RWPE2 (cell line): Measurements from ENCODE around the gene TSC2.

ENCODE experiments used
- ATAC-seq: fragments of 200-7000 bp; cut with Tn5 transposase; 3 replicates; pipeline ENCODE4 v1.9.1; 2021; ENCODE audit warnings: low read depth
- DNase-seq: peaks from one replicate; pipeline ENCODE4 v3.0.0-alpha.2; 2020; ENCODE audit warnings: low spot score
- H3K27ac ChIP-seq: fragments of 450-650 bp; 2 replicates; pipeline ENCODE4 v1.5.1; 2017; ENCODE audit warnings: mild to moderate bottlenecking; ENCODE audit not compliant: poor library complexity, severe bottlenecking
- H3K27me3 ChIP-seq: fragments of 250-450 bp; sonication (Bioruptor Pico); 2 replicates; pipeline ENCODE4 v1.5.1; 2021; ENCODE audit warnings: mild to moderate bottlenecking, moderate library complexity; ENCODE audit not compliant: insufficient read depth, poor library complexity, severe bottlenecking
- H3K36me3 ChIP-seq: fragments of 250-450 bp; sonication (Bioruptor Pico); 2 replicates; pipeline ENCODE4 v1.5.1; 2020; ENCODE audit warnings: low read depth, mild to moderate bottlenecking, moderate library complexity
- H3K4me1 ChIP-seq: fragments of 250-450 bp; sonication (Bioruptor Pico); 2 replicates; pipeline ENCODE4 v1.5.1; 2021; ENCODE audit warnings: mild to moderate bottlenecking, moderate library complexity; ENCODE audit not compliant: insufficient read depth, poor library complexity, severe bottlenecking
- H3K4me3 ChIP-seq: fragments of 250-450 bp; sonication (Bioruptor Pico); 2 replicates; pipeline ENCODE4 v1.5.1; 2021; ENCODE audit warnings: mild to moderate bottlenecking, moderate library complexity; ENCODE audit not compliant: severe bottlenecking
- H3K9me3 ChIP-seq: fragments of 250-450 bp; sonication (Bioruptor Pico); 2 replicates; pipeline ENCODE4 v1.5.1; 2021; ENCODE audit warnings: mild to moderate bottlenecking, moderate library complexity; ENCODE audit not compliant: severe bottlenecking
- CTCF ChIP-seq: fragments of 450-650 bp; IDR thresholded peaks from one replicate; pipeline ENCODE4 v1.5.1; 2017; ENCODE audit warnings: mild to moderate bottlenecking, moderate library complexity; ENCODE audit not compliant: poor library complexity, severe bottlenecking

Gene TSC2

GRCh38 chr16:2003827-2004641 is 43.8 kb upstream of the TSC2 start:
- peak; percentile 41 for ATAC-seq
- no peak overlapping the region for H3K4me3 ChIP-seq

GRCh38 chr16:2004795-2005517 is 42.8 kb upstream of the TSC2 start:
- TF ChIP-seq CTCF: no peak
- Histone ChIP-seq H3K4me1 (peaks cover 7% of the 10 kb centered on the region), H3K9me3 (no peaks in the 10 kb centered on the region), H3K27me3 (no peaks in the 10 kb centered on the region), H3K4me3 (no peak overlapping the region), H3K36me3 (peaks cover 70% of the 10 kb centered on the region), H3K27ac (no peak overlapping the region)
- DNase-seq (no peak), ATAC-seq (no peak)

More at GRCh38 chr16:2003827-2004641, 43.8 kb upstream of the TSC2 start:
- Histone ChIP-seq H3K4me1 (peaks cover 7% of the 10 kb centered on the region), H3K9me3 (no peaks in the 10 kb centered on the region), H3K36me3 (peaks cover 79% of the 10 kb centered on the region), H3K27ac (no peak overlapping the region), H3K27me3 (no peaks in the 10 kb centered on the region)
- TF ChIP-seq CTCF: peak; percentile 82
- DNase-seq: no peak

- no peak overlapping the region for H3K27ac ChIP-seq
- DNase-seq: no peak
- H3K27me3 ChIP-seq: no peaks in the 10 kb centered on the region
- peaks cover 63% of the 10 kb centered on the region for H3K36me3 ChIP-seq
- ATAC-seq: no peak
- no peak for TF ChIP-seq CTCF
- H3K4me1 ChIP-seq: peaks cover 7% of the 10 kb centered on the region
- H3K4me3 ChIP-seq: no peak overlapping the region
- H3K9me3 ChIP-seq: no peaks in the 10 kb centered on the region
Observed at GRCh38 chr16:2005646-2006045, 42.1 kb upstream of the TSC2 start.

DNA sequence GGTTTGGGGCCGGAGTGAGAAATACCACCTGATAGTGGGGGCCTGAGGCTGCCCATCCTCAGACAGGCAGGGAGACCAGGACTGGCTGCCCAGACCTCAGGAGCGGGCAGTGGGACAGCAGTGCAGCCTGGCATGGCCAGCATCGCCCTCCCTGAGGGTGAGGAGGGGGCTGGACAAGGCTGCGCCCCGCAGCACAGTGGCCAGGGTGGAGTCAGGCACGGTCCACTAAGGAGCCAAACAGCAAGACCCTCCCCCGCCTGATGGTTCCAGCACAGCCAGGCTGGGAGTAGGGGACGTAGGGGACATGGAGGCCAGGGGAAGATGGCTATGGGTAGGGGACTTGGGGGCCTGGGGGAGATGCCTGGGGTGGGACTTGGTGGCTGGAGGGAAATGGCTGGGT is 41.5 kb upstream of the TSC2 start:
- H3K9me3 ChIP-seq: no peaks in the 10 kb centered on the region
- H3K4me3 ChIP-seq: no peak overlapping the region
- ATAC-seq (no peak), DNase-seq (no peak)
- TF ChIP-seq CTCF: no peak
- H3K4me1 ChIP-seq: peaks cover 7% of the 10 kb centered on the region
- H3K27ac ChIP-seq: peak overlapping the region; percentile 85
- no peaks in the 10 kb centered on the region for H3K27me3 ChIP-seq
- H3K36me3 ChIP-seq: peaks cover 57% of the 10 kb centered on the region
